GM12878 (cell line): Measurements from ENCODE around the gene UQCRC1. TPM values are rescaled to one million over a fixed set of nuclear protein-coding genes. Genes with fewer than 3 reads are reported as not detected.

Experiments
- ATAC-seq: fragments of 200-7000 bp; cut with Tn5 transposase; 3 replicates; pipeline ENCODE4 v1.9.1; 2020; ENCODE audit warnings: mild to moderate bottlenecking, moderate library complexity
- BruUV-seq: library from RNA; stranded (reverse); fragments of 400-500 nt; replicated peaks from 2 replicates; lab custom pipeline; 2021; lab: Mats Ljungman, UMichigan
- CTCF ChIA-PET: fragments of 300-600 bp; sonication (Branson Sonifier 250); formaldehyde crosslinking; extraction: SDS; loops from one replicate; lab custom pipeline; 2021; ENCODE audit warnings: inconsistent platforms; lab: Yijun Ruan, JAX
- POLR2A ChIA-PET: fragments of 350-600 bp; formaldehyde crosslinking; extraction: SDS; loops from one replicate; lab custom pipeline; 2021; ENCODE audit warnings: inconsistent platforms; lab: Charles Lee
- RAD21 ChIA-PET: fragments of 300-600 bp; sonication (Branson Sonifier 250); formaldehyde crosslinking; loops from one replicate; lab custom pipeline; 2023; ENCODE audit warnings: antibody characterized with exemption; ENCODE audit not compliant: unreplicated experiment; lab: Charles Lee
- SMC1A ChIA-PET: fragments of 300-600 bp; sonication (Branson Sonifier 250); formaldehyde crosslinking; loops from one replicate; lab custom pipeline; 2023; ENCODE audit not compliant: unreplicated experiment, uncharacterized antibody; lab: Charles Lee
- DNase-seq: peaks from one replicate; pipeline ENCODE4 v3.0.0-alpha.2; 2011; ENCODE audit warnings: low read depth, low spot score
- FAIRE-seq: peaks from 3 replicates; lab custom pipeline; 2011; peaks lifted over from hg19 to GRCh38; lab: Jason Lieb, UNC
- H2AFZ ChIP-seq: 2 replicates; pipeline ENCODE4 v1.6.0; 2011; ENCODE audit warnings: low read depth, low read length, control low read depth; ENCODE audit not compliant: control insufficient read depth
- H3K27ac ChIP-seq: 2 replicates; pipeline ENCODE4 v1.5.1; 2011; ENCODE audit warnings: control low read depth; ENCODE audit not compliant: control insufficient read depth, insufficient read depth
- H3K27me3 ChIP-seq, 2 experiments: replicated peaks in 1 of 2; 2 replicates each; pipeline versions ENCODE4 v1.6.0 to v1.6.1; 2011; ENCODE audit warnings: low read length in 1 of 2; ENCODE audit not compliant: control insufficient read depth in 2 of 2, insufficient read depth in 2 of 2
- H3K36me3 ChIP-seq, 2 experiments: 2 replicates each; pipeline ENCODE4 v1.5.1; 2011; ENCODE audit warnings: low read length in 1 of 2; ENCODE audit not compliant: control insufficient read depth in 2 of 2, insufficient read depth in 2 of 2
- H3K4me1 ChIP-seq: 2 replicates; pipeline ENCODE4 v1.6.1; 2011; ENCODE audit warnings: mild to moderate bottlenecking, low read length, moderate library complexity, mixed read lengths; ENCODE audit not compliant: control insufficient read depth, insufficient read depth
- H3K4me2 ChIP-seq: 2 replicates; pipeline ENCODE4 v1.6.0; 2011; ENCODE audit warnings: control low read depth; ENCODE audit not compliant: control insufficient read depth, insufficient read depth
- H3K4me3 ChIP-seq: fragments of 200-600 bp; sonication (generic); 2 replicates; pipeline ENCODE4 v1.5.1; 2016
- H3K79me2 ChIP-seq: 2 replicates; pipeline ENCODE4 v1.6.0; 2011; ENCODE audit warnings: low read length; ENCODE audit not compliant: control insufficient read depth, insufficient read depth
- H3K9ac ChIP-seq: 2 replicates; pipeline ENCODE4 v1.8.0; 2011; ENCODE audit warnings: low read length, control low read depth, mixed read lengths; ENCODE audit not compliant: control insufficient read depth, insufficient read depth
- H3K9me3 ChIP-seq: replicated peaks from 3 replicates; pipeline ENCODE4 v1.5.1; 2011; ENCODE audit warnings: mild to moderate bottlenecking, low read length; ENCODE audit not compliant: control insufficient read depth, insufficient read depth
- H4K20me1 ChIP-seq: 2 replicates; pipeline ENCODE4 v1.6.0; 2011; ENCODE audit not compliant: control insufficient read depth, insufficient read depth
- BHLHE40 ChIP-seq, 2 experiments: fragments of 450-650 bp in 1 of 2; IDR thresholded peaks; 2 replicates each; pipeline ENCODE4 v1.6.1; 2011 to 2017; ENCODE audit warnings: low read depth in 2 of 2, borderline replicate concordance in 1 of 2, improper control_type of control experiment in 1 of 2, low read length in 1 of 2, mild to moderate bottlenecking in 1 of 2
- BRCA1 ChIP-seq: IDR thresholded peaks from 2 replicates; pipeline ENCODE4 v1.6.1; 2011; ENCODE audit warnings: low read depth, low read length, improper control_type of control experiment
- CHD2 ChIP-seq: IDR thresholded peaks from 2 replicates; pipeline ENCODE4 v1.6.1; 2011; ENCODE audit warnings: low read depth, low read length, improper control_type of control experiment, borderline replicate concordance
- GATAD2B ChIP-seq: fragments of 450-650 bp; conservative IDR thresholded peaks from 2 replicates; pipeline ENCODE4 v1.6.1; 2017; ENCODE audit warnings: low read depth, mild to moderate bottlenecking, moderate library complexity
- JUNB ChIP-seq: IDR thresholded peaks from 2 replicates; pipeline ENCODE4 v1.6.1; 2016; ENCODE audit warnings: antibody characterized with exemption, mild to moderate bottlenecking
- MEF2B ChIP-seq: fragments of 450-650 bp; IDR thresholded peaks from 2 replicates; pipeline ENCODE4 v1.6.1; 2018; ENCODE audit warnings: mild to moderate bottlenecking, moderate library complexity; ENCODE audit not compliant: partially characterized antibody, poor library complexity, severe bottlenecking
- MYB ChIP-seq: fragments of 150-350 bp; IDR thresholded peaks from 2 replicates; pipeline ENCODE4 v1.6.1; 2014; ENCODE audit warnings: mild to moderate bottlenecking, low read depth, low read length, borderline replicate concordance
- PAX8 ChIP-seq: fragments of 450-650 bp; IDR thresholded peaks from 2 replicates; pipeline ENCODE4 v1.6.1; 2017; ENCODE audit warnings: mild to moderate bottlenecking, moderate library complexity
- POLR2A ChIP-seq: IDR thresholded peaks from 2 replicates; pipeline ENCODE4 v1.6.1; 2011; ENCODE audit warnings: low read depth, mild to moderate bottlenecking, low read length
- SREBF1 ChIP-seq: IDR thresholded peaks from 2 replicates; pipeline ENCODE4 v1.6.1; 2012; ENCODE audit warnings: mild to moderate bottlenecking, low read length
- SUPT20H ChIP-seq: IDR thresholded peaks from 2 replicates; pipeline ENCODE4 v1.6.1; 2011; ENCODE audit warnings: low read depth, mild to moderate bottlenecking, low read length, moderate library complexity, borderline replicate concordance; ENCODE audit not compliant: control insufficient read depth
- TCF3 ChIP-seq: IDR thresholded peaks from 2 replicates; pipeline ENCODE4 v1.6.1; 2012; ENCODE audit warnings: low read depth, mild to moderate bottlenecking, low read length, borderline replicate concordance; ENCODE audit not compliant: insufficient read depth
- WGBS: methylation state at CpG from one replicate; pipeline ENCODE4 v1.1.6; 2016; ENCODE audit warnings: low lambda C conversion rate; ENCODE audit not compliant: insufficient replicate concordance, insufficient coverage; ENCODE audit errors: missing lambda C conversion rate; 5-methylcytosine and 5-hydroxymethylcytosine counted together
- in situ Hi-C: fragments of 300-500 bp; cut with MboI; formaldehyde crosslinking; loops from 9 replicates; pipeline ENCODE4 v1.14.3; 2018; ENCODE audit warnings: mixed read lengths
- intact Hi-C: fragments of 100-400 bp; cut with micrococcal nuclease; formaldehyde crosslinking; loops from one replicate; pipeline ENCODE4 v1.14.2; 2022; ENCODE audit not compliant: unreplicated experiment
- polyA plus RNA-seq, 11 experiments: library from polyadenylated mRNA; depleted of rRNA in 4 of 11; unstranded in 6 of 11; stranded (reverse) in 5 of 11; fragments of >200 nt; fragmentation: Nextera tagmentation in 4 of 11; fragmentation: Illumina TruSeq in 1 of 11; extraction: Ambion mirVana in 4 of 11; extraction: Trizol in 1 of 11; gene quantifications; 1 replicate in 1 of 11; 2 replicates in 10 of 11; pipeline versions ENCODE4 v1.2.1 to v1.2.3, GENCODE V29; 2011 to 2016; ENCODE audit warnings: inconsistent platforms in 2 of 11, missing spikeins in 2 of 11, low read depth in 1 of 11
- total RNA-seq, 4 experiments: library from RNA; depleted of rRNA in 3 of 4; stranded (reverse); fragments of >200 nt in 3 of 4; fragmentation: Illumina TruSeq in 1 of 4; extraction: Trizol in 1 of 4; gene quantifications; 2 replicates each; pipeline versions ENCODE4 v1.2.1 to v1.2.3, GENCODE V29; 2013 to 2021
- TF ChIP-seq, protein P1 (sequence below): fragments of 450-650 bp; IDR thresholded peaks from 2 replicates; pipeline ENCODE4 v1.6.1; 2018; ENCODE audit warnings: borderline replicate concordance, mild to moderate bottlenecking; ENCODE audit not compliant: partially characterized antibody
- TF ChIP-seq, protein P2 (sequence below): IDR thresholded peaks from 2 replicates; pipeline ENCODE4 v1.6.1; 2012; ENCODE audit warnings: mild to moderate bottlenecking, low read depth, low read length

The UQCRC1 gene
- total and polyA plus RNA-seq, 10 of the 15 experiments (the other 5 are each of a cell fraction or from before 2014, with no cell fraction given), result 116 to 426 (median 228) TPM

DNA sequence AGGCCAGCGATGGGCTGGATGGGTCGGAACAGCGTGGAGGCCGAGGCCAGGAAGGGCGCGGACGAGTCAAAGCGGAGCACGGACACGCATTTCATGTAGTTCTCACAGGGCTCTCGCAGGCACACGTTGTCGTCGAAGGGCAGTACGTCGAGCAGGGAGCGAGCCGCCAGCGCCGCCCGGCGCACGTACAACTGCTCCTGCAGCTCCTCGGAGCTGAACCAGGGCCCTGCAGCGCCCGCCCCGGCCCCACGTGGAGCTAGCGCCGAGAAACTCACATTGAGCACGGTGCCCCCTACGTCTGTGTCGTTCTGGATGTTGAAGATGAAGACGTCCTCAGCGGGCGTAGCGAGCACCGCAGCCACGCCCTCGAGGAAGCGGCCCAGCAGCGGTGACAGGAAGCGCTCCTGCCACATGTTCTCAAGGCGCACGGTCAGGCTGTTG is 47.4 kb upstream of the UQCRC1 start (continued):
- TF ChIP-seq, protein P1, sequence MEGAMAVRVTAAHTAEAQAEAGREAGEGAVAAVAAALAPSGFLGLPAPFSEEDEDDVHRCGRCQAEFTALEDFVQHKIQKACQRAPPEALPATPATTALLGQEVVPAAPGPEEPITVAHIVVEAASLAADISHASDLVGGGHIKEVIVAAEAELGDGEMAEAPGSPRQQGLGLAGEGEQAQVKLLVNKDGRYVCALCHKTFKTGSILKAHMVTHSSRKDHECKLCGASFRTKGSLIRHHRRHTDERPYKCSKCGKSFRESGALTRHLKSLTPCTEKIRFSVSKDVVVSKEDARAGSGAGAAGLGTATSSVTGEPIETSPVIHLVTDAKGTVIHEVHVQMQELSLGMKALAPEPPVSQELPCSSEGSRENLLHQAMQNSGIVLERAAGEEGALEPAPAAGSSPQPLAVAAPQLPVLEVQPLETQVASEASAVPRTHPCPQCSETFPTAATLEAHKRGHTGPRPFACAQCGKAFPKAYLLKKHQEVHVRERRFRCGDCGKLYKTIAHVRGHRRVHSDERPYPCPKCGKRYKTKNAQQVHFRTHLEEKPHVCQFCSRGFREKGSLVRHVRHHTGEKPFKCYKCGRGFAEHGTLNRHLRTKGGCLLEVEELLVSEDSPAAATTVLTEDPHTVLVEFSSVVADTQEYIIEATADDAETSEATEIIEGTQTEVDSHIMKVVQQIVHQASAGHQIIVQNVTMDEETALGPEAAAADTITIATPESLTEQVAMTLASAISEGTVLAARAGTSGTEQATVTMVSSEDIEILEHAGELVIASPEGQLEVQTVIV, result no peak
- no peak for TF ChIP-seq MEF2B
- TF ChIP-seq CHD2, result no peak

DNA sequence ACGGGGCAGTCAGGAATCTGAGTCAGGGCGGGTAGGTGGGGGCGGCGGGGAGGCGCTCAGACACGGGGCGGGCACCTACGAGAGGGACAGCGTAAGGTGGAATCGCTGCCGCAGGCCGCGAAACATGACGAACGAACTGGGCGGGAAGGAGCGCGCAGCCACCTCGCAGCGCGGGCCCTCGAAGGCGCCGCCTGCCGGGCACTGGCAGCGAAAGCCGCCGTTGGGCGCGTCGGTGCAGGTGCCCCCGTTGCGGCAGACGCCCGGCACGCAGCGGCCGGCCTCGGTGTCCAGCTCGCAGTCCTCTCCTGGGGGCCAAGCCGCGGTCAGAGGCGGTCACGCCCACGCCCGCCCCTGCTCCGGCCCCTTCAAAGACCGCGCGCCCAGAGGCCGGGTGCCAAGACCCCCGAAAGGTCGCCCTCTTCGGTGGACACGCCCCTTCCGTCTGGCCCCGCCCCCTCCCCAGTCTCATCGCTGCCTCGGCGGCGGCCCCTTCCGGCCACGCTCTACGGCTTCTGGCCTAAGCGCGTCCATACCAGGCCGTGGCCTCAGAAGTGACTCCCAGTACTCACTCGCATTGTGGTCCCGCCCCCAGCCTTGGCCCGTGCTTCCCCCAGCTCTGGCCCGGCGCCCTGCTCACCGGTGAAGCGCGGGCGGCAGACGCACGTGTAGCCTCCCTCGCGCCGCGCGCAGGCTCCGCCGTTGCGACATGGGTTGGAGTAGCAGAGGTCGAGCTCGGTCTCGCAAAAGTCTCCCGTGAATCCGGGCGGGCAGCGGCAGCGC is 46.8 kb upstream of the UQCRC1 start:
- H3K4me2 ChIP-seq, result peak overlapping the region; percentile 54
- in situ Hi-C loops, result no loop called here
- WGBS, result 25% methylated on average over 59 of the region's 94 CpGs
- TF ChIP-seq JUNB (no peak), SUPT20H (no peak), SREBF1 (no peak), GATAD2B (peak; percentile 91), BRCA1 (no peak), TCF3 (no peak), PAX8 (no peak), MYB (no peak), BHLHE40 (IDR thresholded peaks at IDR 0.05; ENCODE audit: borderline replicate concordance in 1 of 2, low read depth in 2 of 2, low read length in 1 of 2) (peak in 1 of 2 experiments; percentile 59; a peak in 2 of 4 replicates), POLR2A (peak; percentile 57; the same call in 1 of the 2 replicates)
- TF ChIP-seq, protein P2, sequence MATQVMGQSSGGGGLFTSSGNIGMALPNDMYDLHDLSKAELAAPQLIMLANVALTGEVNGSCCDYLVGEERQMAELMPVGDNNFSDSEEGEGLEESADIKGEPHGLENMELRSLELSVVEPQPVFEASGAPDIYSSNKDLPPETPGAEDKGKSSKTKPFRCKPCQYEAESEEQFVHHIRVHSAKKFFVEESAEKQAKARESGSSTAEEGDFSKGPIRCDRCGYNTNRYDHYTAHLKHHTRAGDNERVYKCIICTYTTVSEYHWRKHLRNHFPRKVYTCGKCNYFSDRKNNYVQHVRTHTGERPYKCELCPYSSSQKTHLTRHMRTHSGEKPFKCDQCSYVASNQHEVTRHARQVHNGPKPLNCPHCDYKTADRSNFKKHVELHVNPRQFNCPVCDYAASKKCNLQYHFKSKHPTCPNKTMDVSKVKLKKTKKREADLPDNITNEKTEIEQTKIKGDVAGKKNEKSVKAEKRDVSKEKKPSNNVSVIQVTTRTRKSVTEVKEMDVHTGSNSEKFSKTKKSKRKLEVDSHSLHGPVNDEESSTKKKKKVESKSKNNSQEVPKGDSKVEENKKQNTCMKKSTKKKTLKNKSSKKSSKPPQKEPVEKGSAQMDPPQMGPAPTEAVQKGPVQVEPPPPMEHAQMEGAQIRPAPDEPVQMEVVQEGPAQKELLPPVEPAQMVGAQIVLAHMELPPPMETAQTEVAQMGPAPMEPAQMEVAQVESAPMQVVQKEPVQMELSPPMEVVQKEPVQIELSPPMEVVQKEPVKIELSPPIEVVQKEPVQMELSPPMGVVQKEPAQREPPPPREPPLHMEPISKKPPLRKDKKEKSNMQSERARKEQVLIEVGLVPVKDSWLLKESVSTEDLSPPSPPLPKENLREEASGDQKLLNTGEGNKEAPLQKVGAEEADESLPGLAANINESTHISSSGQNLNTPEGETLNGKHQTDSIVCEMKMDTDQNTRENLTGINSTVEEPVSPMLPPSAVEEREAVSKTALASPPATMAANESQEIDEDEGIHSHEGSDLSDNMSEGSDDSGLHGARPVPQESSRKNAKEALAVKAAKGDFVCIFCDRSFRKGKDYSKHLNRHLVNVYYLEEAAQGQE, result no peak

More for the DNA sequence above, 46.8 kb upstream of the UQCRC1 start:
- FAIRE-seq, result no peak
- 0 out of 2 replicates have a peak, but pooled peaks cover 3% of the 10 kb centered on the region for H3K4me1 ChIP-seq
- peak; percentile 88 for ATAC-seq
- no peaks in the 10 kb centered on the region for H3K36me3 ChIP-seq
- H2AFZ ChIP-seq, result peak overlapping the region; percentile 1; the same call in 1 of the 2 replicates
- peak overlapping the region; percentile 61; the same call in 1 of the 2 replicates for H3K4me3 ChIP-seq
- peaks cover 0 to 2% of the 10 kb centered on the region in 2 experiments; a peak in 1 of 4 replicates for H3K27me3 ChIP-seq
- intact Hi-C loops, result no loop called here
- DNase-seq, result no peak
- no peaks in the 10 kb centered on the region for H4K20me1 ChIP-seq
- H3K27ac ChIP-seq, result no peak overlapping the region
- ChIA-PET CTCF (interaction anchor here (0.6 to 0.8 kb wide), 3 partner anchors 28 to 108 kb away, joined by 3 to 4 read pairs (median 4); no protein-coding TSS in a partner anchor), SMC1A (no interaction called here), POLR2A (no interaction called here), RAD21 (interaction anchor here (0.6 kb wide), 1 partner anchor 177 kb away, joined by 3 read pairs; no protein-coding TSS in a partner anchor)
- BruUV-seq, result no TSS peak
- no peak overlapping the region for H3K9ac ChIP-seq
- no peaks in the 10 kb centered on the region for H3K79me2 ChIP-seq
- no peaks in the 10 kb centered on the region; the same call in 2 of the 3 replicates for H3K9me3 ChIP-seq
